ENCODE results near the gene ACTL10. TPM values are rescaled to one million over a fixed set of nuclear protein-coding genes. Genes with fewer than 3 reads are reported as not detected.

Gene ACTL10
- total and polyA plus RNA-seq, 2 of the 13 experiments (the other 11 are each of a cell fraction or from before 2014, with no cell fraction given) = not detected

DNA sequence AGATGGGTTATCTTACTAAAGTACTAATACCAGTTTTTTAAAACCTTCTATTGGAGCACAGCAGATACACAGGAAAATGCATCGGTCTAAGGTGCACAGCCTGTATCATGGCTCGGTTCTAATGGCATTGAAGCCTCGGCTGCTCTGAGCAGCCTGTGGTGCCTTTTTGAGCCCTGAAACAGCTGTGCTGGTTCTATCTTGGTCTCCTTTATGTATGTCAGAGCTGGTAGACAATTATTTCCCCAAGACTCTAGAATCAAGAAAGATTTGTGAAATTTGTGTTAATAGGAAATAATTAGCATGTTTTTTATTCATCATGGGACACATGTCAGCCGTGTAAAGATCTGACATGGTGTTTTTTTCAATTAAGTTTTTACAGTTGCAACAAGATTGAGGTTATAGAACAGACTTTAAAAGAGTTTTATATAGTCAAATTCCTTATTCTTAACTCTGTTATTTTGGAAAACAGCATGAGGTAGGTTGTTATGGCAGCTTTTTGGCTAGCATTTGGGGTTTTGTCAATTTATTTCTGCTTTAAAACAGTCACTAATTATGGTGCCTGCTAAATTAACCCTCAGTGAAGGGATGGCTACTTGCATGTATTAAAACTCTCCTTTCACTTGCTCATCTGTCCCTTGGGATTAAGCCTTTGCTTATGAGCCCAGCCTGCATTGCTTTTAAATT is 44.9 kb upstream of the ACTL10 start:
- no peak overlapping the region for H3K4me2 ChIP-seq (ENCODE audit: low read depth, low read length)
- TF ChIP-seq IKZF4 (CRISPR knock-in tag; IDR thresholded peaks at IDR 0.05; ENCODE audit: borderline replicate concordance, low read depth, not compliant biosample characterization) (no peak), HNF4A (CRISPR knock-in tag; IDR thresholded peaks at IDR 0.05) (no peak), DR1 (CRISPR knock-in tag; IDR thresholded peaks at IDR 0.05) (no peak), CHD4 (IDR thresholded peaks at IDR 0.05; ENCODE audit: borderline replicate concordance, low read length) (no peak), SKI (IDR thresholded peaks at IDR 0.05; ENCODE audit: partially characterized antibody) (no peak), ZNF468 (CRISPR knock-in tag; IDR thresholded peaks at IDR 0.05) (no peak), NR1H2 (CRISPR knock-in tag; IDR thresholded peaks at IDR 0.05; ENCODE audit: borderline replicate concordance, low read depth) (no peak), SP5 (CRISPR knock-in tag; IDR thresholded peaks at IDR 0.05; ENCODE audit: borderline replicate concordance, low read depth) (no peak), RBAK (CRISPR knock-in tag; IDR thresholded peaks at IDR 0.05) (no peak)
- TF ChIP-seq, protein P1, sequence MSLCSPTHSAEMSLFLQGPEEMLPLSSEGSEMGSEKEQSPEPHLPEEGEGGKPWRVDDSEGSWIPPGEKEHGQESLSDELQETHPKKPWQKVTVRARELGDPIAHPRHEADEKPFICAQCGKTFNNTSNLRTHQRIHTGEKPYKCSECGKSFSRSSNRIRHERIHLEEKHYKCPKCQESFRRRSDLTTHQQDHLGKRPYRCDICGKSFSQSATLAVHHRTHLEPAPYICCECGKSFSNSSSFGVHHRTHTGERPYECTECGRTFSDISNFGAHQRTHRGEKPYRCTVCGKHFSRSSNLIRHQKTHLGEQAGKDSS (CRISPR knock-in tag; IDR thresholded peaks at IDR 0.05; ENCODE audit: borderline replicate concordance, low read depth) = no peak
- peaks cover 24 to 57% of the 10 kb centered on the region in 2 experiments for H3K36me3 ChIP-seq (replicated peaks in 1 of 2; ENCODE audit: control insufficient read depth in 1 of 2, insufficient read depth in 2 of 2, low read length in 2 of 2)
- intact Hi-C loops (cut with micrococcal nuclease; ENCODE audit: unreplicated experiment) (no loop called here), in situ Hi-C loops (cut with HindIII; ENCODE audit: extremely low pct_ligation_motif_present, low pct_unique_long_range_greater_than_20kb) (no loop called here)
- CTCF ChIA-PET (ENCODE audit: low intra/inter-chr PET ratio, low total read pairs) = no interaction called here
- no peaks in the 10 kb centered on the region for H3K9me3 ChIP-seq (ENCODE audit: low read length)
- no peak overlapping the region for H3K27ac ChIP-seq (ENCODE audit: extremely low read length, insufficient read depth, low read length)
- no peaks in the 10 kb centered on the region for H4K20me1 ChIP-seq (ENCODE audit: insufficient read depth, low read length)
- no peak overlapping the region for H2AFZ ChIP-seq (ENCODE audit: low read length)
- H3K9ac ChIP-seq (ENCODE audit: insufficient read depth, low read depth, low read length) = no peak overlapping the region
- WGBS (ENCODE audit: low lambda C conversion rate) = 97% methylated on average over 4 of the region's 4 CpGs
- BruUV-seq (replicated peaks) = no TSS peak
- H3K79me2 ChIP-seq (ENCODE audit: insufficient read depth, low read length) = no peaks in the 10 kb centered on the region
- ATAC-seq = no peak
- H3K27me3 ChIP-seq (ENCODE audit: control insufficient read depth in 1 of 2, insufficient read depth in 2 of 2, low read length in 2 of 2) = no peaks in the 10 kb centered on the region
- no peak for FAIRE-seq
- no peak for DNase-seq (ENCODE audit: low spot score)
- POLR2A ChIA-PET = no interaction called here
- H3K4me3 ChIP-seq (replicated peaks in 1 of 3; ENCODE audit: insufficient read depth in 1 of 3, low read depth in 2 of 3, low read length in 3 of 3) = no peak overlapping the region
- H3K4me1 ChIP-seq (ENCODE audit: insufficient read depth, low read length) = peaks cover 3% of the 10 kb centered on the region; the same call in 1 of the 2 replicates
